ENCODE data around the gene ZBTB7C.

ZBTB7C gene

DNA sequence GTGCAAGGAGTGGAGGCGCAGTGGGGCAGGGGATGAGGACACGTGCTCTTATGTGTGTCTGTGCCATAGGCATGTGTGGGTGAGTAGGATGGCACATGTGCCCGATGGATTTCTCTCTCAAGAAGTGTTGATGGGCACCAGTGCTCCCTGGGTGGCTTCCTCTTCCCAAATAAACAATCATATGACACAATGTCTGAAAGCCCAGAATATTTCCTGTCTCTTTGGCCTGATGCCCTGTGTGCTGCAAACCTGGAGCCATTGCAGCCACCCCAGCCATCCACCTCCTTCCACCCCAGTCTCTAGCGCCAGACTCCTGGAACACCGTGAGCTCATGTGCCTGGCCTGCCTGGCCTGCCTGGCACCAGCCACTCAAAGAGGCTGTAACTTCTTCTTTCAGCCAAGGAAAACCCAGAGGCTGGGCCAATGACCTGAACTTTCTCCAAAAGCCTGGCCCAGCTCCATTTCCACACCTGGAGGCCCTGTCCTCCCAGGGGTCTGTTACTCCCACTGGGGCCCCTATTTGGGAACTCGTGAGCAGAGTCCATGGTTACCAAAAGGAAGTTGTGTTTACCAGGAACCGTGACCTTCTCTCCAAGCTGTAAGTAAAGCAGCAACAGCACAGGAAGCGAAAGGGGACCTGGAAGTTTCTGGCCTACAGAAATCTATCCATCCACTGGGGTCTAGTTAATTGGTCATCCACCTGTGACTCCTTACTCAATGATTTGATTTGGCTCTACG is 9.5 kb upstream of the ZBTB7C start:
- DNase-seq (ENCODE audit: low read depth) = no peak

GRCh38 chr18:48417985-48418384 is 8.8 kb upstream of the ZBTB7C start:
- DNase-seq (ENCODE audit: low read depth) = no peak

GRCh38 chr18:48413342-48413741 is 4.2 kb upstream of the ZBTB7C start:
- no peak for DNase-seq (ENCODE audit: low read depth)

DNA sequence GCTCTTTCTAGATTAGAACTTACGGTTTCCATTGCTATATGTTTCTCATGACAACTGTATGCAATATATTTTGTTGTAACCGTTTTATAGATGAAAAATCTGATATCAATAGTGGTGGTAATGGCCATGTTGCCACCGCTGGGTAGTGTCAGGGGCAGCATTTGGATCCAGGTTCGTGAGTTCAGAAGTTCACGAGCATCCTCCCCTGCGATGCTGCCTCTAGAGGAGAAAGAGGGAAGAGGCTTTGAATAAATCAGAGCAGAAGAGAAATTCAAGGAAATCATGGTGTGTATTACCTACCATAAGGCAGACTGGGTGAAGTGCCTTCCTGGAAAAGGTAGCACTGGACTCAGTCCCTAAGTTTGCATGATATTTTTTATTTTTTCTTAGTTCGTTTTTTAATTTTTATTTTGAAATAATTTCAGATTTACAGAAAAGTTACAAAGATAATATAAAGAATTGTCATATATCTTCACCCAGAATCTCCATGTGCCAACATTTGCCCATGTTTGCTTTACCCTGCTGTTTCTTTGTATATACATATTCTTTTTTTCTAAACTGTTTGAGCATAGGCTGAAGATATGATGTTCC is 3.3 kb upstream of the ZBTB7C start:
- DNase-seq (ENCODE audit: low read depth) = no peak

- DNase-seq (ENCODE audit: low read depth) = peak; percentile 25
These were observed 1.1 kb upstream of the ZBTB7C start for GRCh38 chr18:48410095-48410920.

DNA sequence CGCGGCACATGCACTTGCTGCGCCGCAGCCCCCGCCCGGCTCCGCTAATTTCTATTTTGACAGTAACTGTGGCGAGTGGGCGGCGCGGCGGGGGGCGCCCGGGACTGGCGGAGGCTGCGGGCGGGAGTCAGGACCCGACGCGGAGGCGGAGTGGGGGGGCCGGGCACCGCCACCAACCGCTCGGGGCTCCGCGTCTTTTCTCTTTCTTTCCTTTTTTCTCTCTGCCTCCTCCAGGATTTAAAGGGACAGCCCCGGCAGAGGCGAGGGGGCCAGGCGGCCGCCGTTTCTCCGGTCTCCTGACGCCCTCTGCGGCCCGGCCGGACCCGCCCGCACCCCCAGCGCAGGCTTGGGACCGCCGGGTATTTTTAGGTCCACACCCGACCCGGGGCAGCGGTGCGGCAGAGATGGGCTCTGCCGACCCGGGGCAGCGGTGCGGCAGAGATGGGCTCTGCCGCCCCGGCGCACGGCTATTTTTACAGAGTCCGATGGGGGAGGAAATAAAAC is 460 bp upstream of the ZBTB7C start:
- DNase-seq (ENCODE audit: low read depth) = no peak

GRCh38 chr18:48408111-48408726 is 964 bp downstream of the ZBTB7C start:
- DNase-seq (ENCODE audit: low read depth) = no peak

DNA sequence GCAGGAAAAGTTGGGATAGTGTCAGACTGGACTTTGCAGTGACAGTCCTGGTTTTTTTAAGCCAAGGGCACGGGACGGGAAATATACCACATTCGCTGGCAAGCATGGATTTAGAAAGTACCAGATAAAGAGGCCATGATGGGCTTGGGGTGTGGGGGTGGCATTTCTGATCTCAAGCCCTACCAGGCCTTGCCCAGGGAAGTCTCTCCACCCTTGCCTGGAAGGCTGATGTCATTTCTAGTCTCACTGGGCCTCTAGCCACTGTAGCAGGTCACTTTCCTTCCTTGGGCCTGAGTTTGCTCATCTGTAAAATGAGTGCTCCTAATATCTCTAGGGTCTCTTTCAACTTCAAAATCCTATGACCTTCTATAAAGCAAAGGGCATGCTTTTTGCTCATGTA is 1.8 kb downstream of the ZBTB7C start:
- DNase-seq (ENCODE audit: low read depth) = no peak

- no peak for DNase-seq (ENCODE audit: low read depth)
These were observed 3.2 kb downstream of the ZBTB7C start for GRCh38 chr18:48405978-48406377.

GRCh38 chr18:48404716-48405507 is 4.3 kb downstream of the ZBTB7C start:
- DNase-seq (ENCODE audit: low read depth) = no peak

DNA sequence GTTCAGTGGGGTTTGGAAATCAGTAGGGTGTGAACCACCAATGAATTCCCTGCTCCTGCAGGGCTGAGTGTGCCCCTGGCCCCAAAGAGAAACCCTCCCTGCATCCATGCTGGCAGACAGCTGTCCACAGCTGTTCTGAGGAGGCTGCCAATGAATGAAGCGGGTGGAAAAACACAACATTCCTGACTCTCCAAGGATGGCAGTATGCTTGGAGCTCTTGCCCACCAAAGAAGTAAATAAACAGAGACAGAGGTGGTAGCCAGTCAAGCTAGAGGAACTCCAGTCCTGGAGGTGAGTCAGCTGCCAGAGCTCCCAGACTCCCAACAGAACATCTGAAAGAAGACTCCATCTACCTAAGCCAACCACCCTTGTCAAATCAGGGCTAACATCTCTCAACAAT is 6.2 kb downstream of the ZBTB7C start:
- DNase-seq (ENCODE audit: low read depth) = no peak

- no peak for DNase-seq (ENCODE audit: low read depth)
These were observed 9.7 kb downstream of the ZBTB7C start for GRCh38 chr18:48399303-48400075.

GRCh38 chr18:48398074-48398473 is 11.1 kb downstream of the ZBTB7C start:
- no peak for DNase-seq (ENCODE audit: low read depth)

DNA sequence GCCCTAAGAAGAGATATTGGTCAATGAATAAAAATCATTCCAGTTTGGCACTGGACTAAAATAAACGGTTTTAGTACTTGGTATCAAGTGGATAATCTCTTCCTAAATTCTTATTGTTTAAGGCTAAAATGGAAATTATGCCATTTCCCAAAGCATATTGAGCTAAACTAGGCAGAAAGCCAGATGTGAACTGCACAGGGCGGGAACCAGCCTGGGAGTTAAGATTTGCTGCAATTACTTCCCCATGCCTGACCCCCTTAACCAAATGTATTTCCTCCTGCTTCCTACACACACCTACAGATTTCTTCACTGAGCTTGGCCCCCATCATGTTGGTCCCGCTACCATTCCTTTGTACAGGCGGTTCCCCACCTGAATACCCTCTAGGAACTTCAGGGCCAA is 12.2 kb downstream of the ZBTB7C start:
- DNase-seq (ENCODE audit: low read depth) = no peak

DNA sequence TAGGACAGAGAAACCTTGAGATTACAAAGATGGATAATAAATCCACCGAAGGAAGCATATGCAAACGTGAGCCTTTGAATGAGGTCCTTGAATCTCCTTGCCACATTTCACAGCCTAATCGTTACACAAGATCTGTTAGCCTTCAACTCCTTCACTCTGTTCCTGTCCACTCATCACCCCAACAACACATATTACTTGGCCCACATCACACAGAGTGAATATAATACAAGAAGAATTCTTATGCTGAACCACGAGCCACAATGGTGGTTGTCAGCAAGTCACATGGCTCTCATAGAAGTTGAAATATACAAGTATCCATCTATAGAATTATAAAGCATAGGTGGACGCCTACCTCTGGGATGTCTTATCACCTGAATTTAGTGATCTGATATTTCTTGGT is 12.6 kb downstream of the ZBTB7C start:
- DNase-seq (ENCODE audit: low read depth) = no peak

GRCh38 chr18:48395646-48396045 is 13.5 kb downstream of the ZBTB7C start:
- no peak for DNase-seq (ENCODE audit: low read depth)

GRCh38 chr18:48394176-48394575 is 15.0 kb downstream of the ZBTB7C start:
- no peak for DNase-seq (ENCODE audit: low read depth)

DNA sequence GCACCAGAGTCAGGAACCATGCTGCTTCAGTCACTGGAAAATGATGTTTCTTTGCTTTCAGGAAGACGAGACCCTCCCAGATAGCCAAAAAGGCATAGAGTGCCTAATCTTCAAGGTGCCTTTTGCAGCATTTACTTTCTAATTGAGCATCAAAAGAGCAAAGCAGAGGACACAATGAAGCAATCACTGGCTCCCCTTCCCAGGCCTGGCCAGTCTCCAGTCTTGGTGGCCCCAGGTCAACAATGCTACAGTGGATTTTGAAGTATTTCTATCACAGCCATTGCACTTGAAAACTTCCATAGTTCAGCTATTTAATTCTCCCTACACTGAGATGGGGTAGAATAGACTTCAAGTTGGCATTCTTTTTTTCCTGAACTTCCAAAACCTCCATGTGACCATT is 15.4 kb downstream of the ZBTB7C start:
- DNase-seq (ENCODE audit: low read depth) = no peak

DNA sequence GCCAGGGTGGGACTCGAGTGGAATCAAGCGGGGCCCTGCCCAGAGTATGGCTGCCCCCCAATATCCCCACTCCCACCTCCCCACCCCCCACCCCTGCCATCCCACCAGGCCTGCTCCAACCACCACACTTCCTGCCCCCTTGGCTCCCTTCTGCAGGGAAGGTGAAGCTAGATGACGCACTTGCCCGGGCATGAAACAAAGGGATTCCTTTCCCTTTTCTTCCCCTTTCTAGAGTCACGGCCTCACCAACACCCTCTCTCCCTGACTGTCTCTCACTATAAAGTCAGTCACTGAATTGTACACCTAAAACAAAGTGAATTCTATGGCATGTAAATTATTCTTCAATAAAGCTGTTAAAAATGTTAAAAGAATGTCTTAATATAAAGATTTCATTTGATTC is 16.0 kb downstream of the ZBTB7C start:
- DNase-seq (ENCODE audit: low read depth) = no peak

- DNase-seq (ENCODE audit: low read depth) = no peak
These were observed 16.9 kb downstream of the ZBTB7C start for GRCh38 chr18:48392268-48392667.

- no peak for DNase-seq (ENCODE audit: low read depth)
These were observed 17.3 kb downstream of the ZBTB7C start for GRCh38 chr18:48391868-48392267.
